ENCODE data around the gene RTP3. TPM values are rescaled to one million over a fixed set of nuclear protein-coding genes. Genes with fewer than 3 reads are reported as not detected.
"Not testable (repeated sequence)": the region's sequence is repeated elsewhere in the genome, so short reads cannot be mapped to it uniquely, and the experiment has no call there.

Gene RTP3
- total RNA-seq, 4 donors from 2014 or later = not detected

DNA sequence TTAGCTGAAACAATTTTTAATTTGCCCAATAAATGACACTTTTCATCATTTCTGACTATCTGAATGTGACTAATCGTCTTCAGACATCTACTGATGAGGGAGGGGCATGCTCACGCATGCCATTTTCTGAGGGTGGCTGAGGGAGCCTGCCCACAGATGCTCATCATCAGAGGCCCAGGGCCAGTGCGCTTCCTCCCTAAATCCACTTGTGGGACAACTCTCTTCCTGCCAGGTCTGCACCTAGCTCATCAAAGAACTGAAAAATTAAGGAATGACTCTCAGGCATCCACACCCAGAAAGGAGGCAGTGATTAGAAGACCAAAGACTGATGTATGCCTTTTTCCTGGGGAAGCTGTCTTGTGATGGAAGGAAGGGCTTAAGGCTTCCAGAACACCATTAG, 22.8 kb downstream of the RTP3 start:
- no peak for TF ChIP-seq POLR2A (IDR thresholded peaks at IDR 0.05)
- TF ChIP-seq, protein P1, sequence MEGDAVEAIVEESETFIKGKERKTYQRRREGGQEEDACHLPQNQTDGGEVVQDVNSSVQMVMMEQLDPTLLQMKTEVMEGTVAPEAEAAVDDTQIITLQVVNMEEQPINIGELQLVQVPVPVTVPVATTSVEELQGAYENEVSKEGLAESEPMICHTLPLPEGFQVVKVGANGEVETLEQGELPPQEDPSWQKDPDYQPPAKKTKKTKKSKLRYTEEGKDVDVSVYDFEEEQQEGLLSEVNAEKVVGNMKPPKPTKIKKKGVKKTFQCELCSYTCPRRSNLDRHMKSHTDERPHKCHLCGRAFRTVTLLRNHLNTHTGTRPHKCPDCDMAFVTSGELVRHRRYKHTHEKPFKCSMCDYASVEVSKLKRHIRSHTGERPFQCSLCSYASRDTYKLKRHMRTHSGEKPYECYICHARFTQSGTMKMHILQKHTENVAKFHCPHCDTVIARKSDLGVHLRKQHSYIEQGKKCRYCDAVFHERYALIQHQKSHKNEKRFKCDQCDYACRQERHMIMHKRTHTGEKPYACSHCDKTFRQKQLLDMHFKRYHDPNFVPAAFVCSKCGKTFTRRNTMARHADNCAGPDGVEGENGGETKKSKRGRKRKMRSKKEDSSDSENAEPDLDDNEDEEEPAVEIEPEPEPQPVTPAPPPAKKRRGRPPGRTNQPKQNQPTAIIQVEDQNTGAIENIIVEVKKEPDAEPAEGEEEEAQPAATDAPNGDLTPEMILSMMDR (IDR thresholded peaks at IDR 0.05 in 4 of 5, conservative IDR thresholded peaks at IDR 0.05 in 1 of 5) = no peak
- H3K36me3 ChIP-seq = peaks cover 0 to 66% of the 10 kb centered on the region in 2 donors
- intact Hi-C loops (cut with DNase I; ENCODE audit: low total_unique reads) (no loop called here), in situ Hi-C loops (cut with MboI; ENCODE audit: low sequenced_read_pairs in 4 of 4) (no loop called here)
- no peak overlapping the region for H3K27ac ChIP-seq
- ATAC-seq = no peak
- H3K4me1 ChIP-seq = no peaks in the 10 kb centered on the region
- H3K9me3 ChIP-seq = no peaks in the 10 kb centered on the region
- DNase-seq = no peak
- H3K27me3 ChIP-seq = no peaks in the 10 kb centered on the region
- no peak overlapping the region for H3K4me3 ChIP-seq

DNA sequence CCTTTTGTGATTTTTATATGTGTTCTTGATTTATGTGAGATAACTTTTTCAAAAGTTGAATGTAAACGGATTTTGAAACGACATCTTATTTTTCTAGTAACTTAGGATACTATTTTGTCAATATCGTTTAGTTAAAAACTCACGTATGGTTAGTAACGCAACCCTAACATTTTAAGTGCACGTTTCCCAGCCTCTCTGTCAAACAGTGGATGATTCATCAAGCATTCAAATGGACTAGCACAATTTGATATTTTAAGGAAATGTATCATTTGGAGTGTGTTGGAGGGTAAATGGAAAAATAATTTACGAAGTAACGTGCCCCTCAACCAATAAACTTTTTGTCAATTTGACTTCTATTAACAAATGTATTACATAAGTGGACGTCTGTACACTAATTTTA, 23.3 kb downstream of the RTP3 start:
- ATAC-seq (no peak), DNase-seq (no peak)
- TF ChIP-seq POLR2A (IDR thresholded peaks at IDR 0.05) = no peak
- TF ChIP-seq, protein P1 (IDR thresholded peaks at IDR 0.05 in 4 of 5, conservative IDR thresholded peaks at IDR 0.05 in 1 of 5) = no peak
- H3K36me3 ChIP-seq = peaks cover 0 to 69% of the 10 kb centered on the region in 2 donors
- no peaks in the 10 kb centered on the region for H3K27me3 ChIP-seq
- in situ Hi-C loops (cut with MboI; ENCODE audit: low sequenced_read_pairs in 4 of 4) (no loop called here), intact Hi-C loops (cut with DNase I; ENCODE audit: low total_unique reads) (no loop called here)
- no peaks in the 10 kb centered on the region for H3K4me1 ChIP-seq
- no peak overlapping the region for H3K4me3 ChIP-seq
- no peak overlapping the region for H3K27ac ChIP-seq
- H3K9me3 ChIP-seq = no peaks in the 10 kb centered on the region

DNA sequence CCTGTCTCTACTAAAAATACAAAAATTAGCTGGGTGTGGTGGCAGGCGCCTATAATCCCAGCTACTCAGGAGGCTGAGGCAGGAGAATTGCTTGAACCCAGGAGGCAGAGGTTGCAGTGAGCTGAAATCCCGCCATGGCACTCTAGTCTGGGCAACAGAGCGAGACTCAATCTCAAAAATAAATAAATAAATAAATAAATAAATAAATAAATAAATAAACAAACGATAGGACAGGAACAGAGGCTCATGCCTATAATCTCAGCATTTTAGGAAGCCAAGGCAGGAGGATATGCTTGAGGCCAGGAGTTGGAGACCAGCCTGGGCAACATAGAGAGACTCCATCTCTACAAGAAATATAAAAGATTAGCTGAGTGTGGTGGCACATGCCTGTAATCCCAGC, 24.4 kb downstream of the RTP3 start:
- in situ Hi-C loops (cut with MboI; ENCODE audit: low sequenced_read_pairs in 4 of 4); H3K4me1 ChIP-seq; H3K9me3 ChIP-seq; DNase-seq; ATAC-seq; H3K27me3 ChIP-seq; H3K27ac ChIP-seq; H3K4me3 ChIP-seq; intact Hi-C loops (cut with DNase I; ENCODE audit: low total_unique reads): not testable (repeated sequence)
- H3K36me3 ChIP-seq = peaks cover 0 to 75% of the 10 kb centered on the region in 2 donors

DNA sequence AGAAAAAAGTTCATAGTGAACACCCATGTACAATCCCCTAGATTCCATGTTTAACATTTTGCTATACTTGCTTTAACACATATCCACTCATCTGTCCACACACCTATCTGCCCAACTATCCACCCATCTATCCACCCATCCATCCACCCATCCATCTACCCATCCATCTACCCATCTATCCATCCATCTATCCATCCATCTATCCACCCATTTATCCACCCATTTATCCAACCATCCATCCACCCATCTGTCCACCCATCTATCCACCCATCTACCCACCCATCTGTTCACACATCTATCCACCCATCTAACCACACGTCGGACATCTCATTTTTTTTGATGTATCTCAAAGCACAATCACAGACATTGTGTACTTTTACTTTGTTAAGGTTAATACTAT, 25.8 kb downstream of the RTP3 start:
- TF ChIP-seq POLR2A (IDR thresholded peaks at IDR 0.05) = no peak
- TF ChIP-seq, protein P1 (IDR thresholded peaks at IDR 0.05 in 4 of 5, conservative IDR thresholded peaks at IDR 0.05 in 1 of 5) = no peak
- DNase-seq (no peak), ATAC-seq (no peak)
- Histone ChIP-seq H3K9me3 (no peaks in the 10 kb centered on the region), H3K27me3 (no peaks in the 10 kb centered on the region), H3K4me1 (no peaks in the 10 kb centered on the region), H3K27ac (peak overlapping the region in 2 of 4 donors; percentile 49 to 57), H3K36me3 (peaks cover 0 to 78% of the 10 kb centered on the region in 2 donors), H3K4me3 (no peak overlapping the region)
- in situ Hi-C loops (cut with MboI; ENCODE audit: low sequenced_read_pairs in 4 of 4) (no loop called here), intact Hi-C loops (cut with DNase I; ENCODE audit: low total_unique reads) (no loop called here)

DNA sequence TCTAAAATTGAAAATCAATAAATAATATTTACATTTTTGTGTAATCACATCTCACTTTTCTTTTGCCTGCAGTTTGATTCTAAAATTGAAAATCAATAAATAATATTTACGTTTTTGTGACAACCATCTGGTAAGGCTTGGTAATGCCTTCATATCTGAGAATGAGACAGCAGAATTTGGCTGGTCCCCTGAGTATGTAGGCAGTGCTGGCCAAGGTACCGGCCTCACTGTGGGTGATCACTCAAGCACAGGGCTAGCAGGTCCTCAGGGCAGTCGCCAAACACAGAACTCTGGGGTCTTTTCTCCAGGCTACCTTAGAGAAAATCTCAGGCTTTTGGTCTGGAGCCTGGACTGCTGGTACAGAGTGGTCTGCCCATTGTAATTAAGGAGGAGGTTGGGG, 26.2 kb downstream of the RTP3 start:
- Histone ChIP-seq H3K27ac (peak overlapping the region; percentile 19 to 57 (median 40)), H3K9me3 (no peaks in the 10 kb centered on the region), H3K27me3 (no peaks in the 10 kb centered on the region), H3K4me1 (no peaks in the 10 kb centered on the region), H3K36me3 (peaks cover 0 to 76% of the 10 kb centered on the region in 2 donors), H3K4me3 (no peak overlapping the region)
- in situ Hi-C loops (cut with MboI; ENCODE audit: low sequenced_read_pairs in 4 of 4) (no loop called here), intact Hi-C loops (cut with DNase I; ENCODE audit: low total_unique reads) (no loop called here)
- TF ChIP-seq, protein P1 (IDR thresholded peaks at IDR 0.05 in 4 of 5, conservative IDR thresholded peaks at IDR 0.05 in 1 of 5) = no peak
- TF ChIP-seq POLR2A (IDR thresholded peaks at IDR 0.05) = no peak
- ATAC-seq (no peak), DNase-seq (no peak)

All from gastrocnemius medialis (tissue), 4 donors.